ENCODE measurements around the gene MED27.

DNA sequence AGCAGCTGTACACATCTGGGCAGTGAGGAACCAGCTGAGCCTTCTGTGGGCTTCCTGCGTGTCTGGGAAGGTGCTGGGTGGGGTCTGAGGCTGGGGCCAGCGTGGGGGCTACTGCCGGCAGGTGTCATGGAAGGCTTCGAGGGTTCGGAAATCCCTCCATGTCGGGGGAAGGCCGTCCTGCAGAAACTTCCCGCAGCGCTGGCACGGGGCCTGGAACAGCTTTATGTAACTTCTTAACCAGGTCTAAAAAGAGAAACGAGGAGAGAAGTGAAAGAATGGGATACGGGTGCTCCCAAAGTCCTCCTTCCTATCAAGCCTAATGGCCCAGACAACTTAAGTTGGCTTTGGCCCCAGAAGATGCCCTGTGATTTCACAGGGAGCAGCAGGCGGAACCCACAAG is 219.2 kb downstream of the MED27 start:
- TF ChIP-seq, protein P1, sequence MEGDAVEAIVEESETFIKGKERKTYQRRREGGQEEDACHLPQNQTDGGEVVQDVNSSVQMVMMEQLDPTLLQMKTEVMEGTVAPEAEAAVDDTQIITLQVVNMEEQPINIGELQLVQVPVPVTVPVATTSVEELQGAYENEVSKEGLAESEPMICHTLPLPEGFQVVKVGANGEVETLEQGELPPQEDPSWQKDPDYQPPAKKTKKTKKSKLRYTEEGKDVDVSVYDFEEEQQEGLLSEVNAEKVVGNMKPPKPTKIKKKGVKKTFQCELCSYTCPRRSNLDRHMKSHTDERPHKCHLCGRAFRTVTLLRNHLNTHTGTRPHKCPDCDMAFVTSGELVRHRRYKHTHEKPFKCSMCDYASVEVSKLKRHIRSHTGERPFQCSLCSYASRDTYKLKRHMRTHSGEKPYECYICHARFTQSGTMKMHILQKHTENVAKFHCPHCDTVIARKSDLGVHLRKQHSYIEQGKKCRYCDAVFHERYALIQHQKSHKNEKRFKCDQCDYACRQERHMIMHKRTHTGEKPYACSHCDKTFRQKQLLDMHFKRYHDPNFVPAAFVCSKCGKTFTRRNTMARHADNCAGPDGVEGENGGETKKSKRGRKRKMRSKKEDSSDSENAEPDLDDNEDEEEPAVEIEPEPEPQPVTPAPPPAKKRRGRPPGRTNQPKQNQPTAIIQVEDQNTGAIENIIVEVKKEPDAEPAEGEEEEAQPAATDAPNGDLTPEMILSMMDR (IDR thresholded peaks at IDR 0.05; ENCODE audit: poor library complexity): no peak
- TF ChIP-seq EZH2phosphoT487 (IDR thresholded peaks at IDR 0.05; ENCODE audit: low read depth, severe bottlenecking, unreplicated experiment) (no peak), EZH2 (IDR thresholded peaks at IDR 0.05; ENCODE audit: borderline replicate concordance) (no peak)

All from hepatocyte (in vitro differentiated cells).